Stimulated activated CD8-positive, alpha-beta memory T cell treated with anti-CD3 and anti-CD28 coated beads, Interleukin-12 subunit alpha, Interleukin-12 subunit beta, amount 100 ng/mL, for 24 hours (primary cell): ENCODE measurements around the gene CEBPB.

Experiments used
- DNase-seq: peaks from one replicate; pipeline ENCODE4 v3.0.0-alpha.2; 2020; ENCODE audit errors: extremely low read depth

Gene CEBPB

GRCh38 chr20:50213531-50214106 lies 23.0 kb downstream of the CEBPB start:
- DNase-seq = no peak

- no peak for DNase-seq
Measured at GRCh38 chr20:50214226-50215024, 23.8 kb downstream of the CEBPB start.

GRCh38 chr20:50215101-50215690 lies 24.6 kb downstream of the CEBPB start:
- DNase-seq = no peak

GRCh38 chr20:50215926-50216325 lies 25.3 kb downstream of the CEBPB start:
- no peak for DNase-seq

- no peak for DNase-seq
Measured at GRCh38 chr20:50216543-50217206, 26.0 kb downstream of the CEBPB start.

GRCh38 chr20:50217207-50217949 lies 26.7 kb downstream of the CEBPB start:
- DNase-seq = no peak

- DNase-seq = no peak
Measured at GRCh38 chr20:50218987-50219435, 28.4 kb downstream of the CEBPB start.

GRCh38 chr20:50219600-50219999 lies 29.0 kb downstream of the CEBPB start:
- DNase-seq = no peak

- no peak for DNase-seq
Measured at GRCh38 chr20:50220093-50220893, 29.7 kb downstream of the CEBPB start.

GRCh38 chr20:50220894-50221365 lies 30.3 kb downstream of the CEBPB start:
- DNase-seq = no peak

GRCh38 chr20:50221501-50222308 lies 31.1 kb downstream of the CEBPB start:
- DNase-seq = no peak

GRCh38 chr20:50222309-50223038 lies 31.8 kb downstream of the CEBPB start:
- no peak for DNase-seq

GRCh38 chr20:50223039-50224005 lies 32.7 kb downstream of the CEBPB start:
- DNase-seq = no peak

GRCh38 chr20:50224052-50224451 lies 33.4 kb downstream of the CEBPB start:
- DNase-seq = no peak

- no peak for DNase-seq
Measured at GRCh38 chr20:50224531-50225255, 34.1 kb downstream of the CEBPB start.

- DNase-seq = no peak
Measured at GRCh38 chr20:50226093-50226974, 35.7 kb downstream of the CEBPB start.
